G401.6 (cell line): Measurements from ENCODE around the gene TMEM239.
"Not testable (repeated sequence)": the region's sequence is repeated elsewhere in the genome, so short reads cannot be mapped to it uniquely, and the experiment has no call there.

Experiments
- FAIRE-seq: peaks from 2 replicates; lab custom pipeline; 2012; peaks lifted over from hg19 to GRCh38; lab: Jason Lieb, UNC

Gene TMEM239

GRCh38 chr20:2820896-2821869 is 5.0 kb downstream of the TMEM239 start:
- FAIRE-seq = no peak

GRCh38 chr20:2822073-2822472 is 5.9 kb downstream of the TMEM239 start:
- FAIRE-seq = no peak

GRCh38 chr20:2825761-2826160 is 9.6 kb downstream of the TMEM239 start:
- no peak for FAIRE-seq

GRCh38 chr20:2826655-2827054 is 10.5 kb downstream of the TMEM239 start:
- no peak for FAIRE-seq

GRCh38 chr20:2829376-2829775 is 13.2 kb downstream of the TMEM239 start:
- no peak for FAIRE-seq

- not testable (repeated sequence) for FAIRE-seq
Measured at GRCh38 chr20:2831206-2831605, 15.0 kb downstream of the TMEM239 start.

- FAIRE-seq = no peak
Measured at GRCh38 chr20:2833761-2834160, 17.6 kb downstream of the TMEM239 start.

GRCh38 chr20:2834401-2835110 is 18.4 kb downstream of the TMEM239 start:
- no peak for FAIRE-seq

- FAIRE-seq = no peak
Measured at GRCh38 chr20:2835331-2835796, 19.2 kb downstream of the TMEM239 start.

GRCh38 chr20:2836035-2836434 is 19.9 kb downstream of the TMEM239 start:
- FAIRE-seq = no peak

- no peak for FAIRE-seq
Measured at GRCh38 chr20:2837221-2837960, 21.2 kb downstream of the TMEM239 start.

- no peak for FAIRE-seq
Measured at GRCh38 chr20:2838170-2838797, 22.1 kb downstream of the TMEM239 start.

GRCh38 chr20:2838847-2839671 is 22.9 kb downstream of the TMEM239 start:
- FAIRE-seq = no peak

GRCh38 chr20:2839732-2840137 is 23.6 kb downstream of the TMEM239 start:
- FAIRE-seq = no peak

GRCh38 chr20:2840138-2840966 is 24.2 kb downstream of the TMEM239 start, which contains the start of the genes PCED1A and VPS16:
TSS of gene PCED1A (minus strand) at chr20:2840655. CDS start at chr20:2839912, 743 bp downstream.
TSS of gene VPS16 (plus strand) at chr20:2840745. CDS start at chr20:2840775, 30 bp downstream.
- no peak for FAIRE-seq

GRCh38 chr20:2840967-2841531 is 24.9 kb downstream of the TMEM239 start:
- no peak for FAIRE-seq

GRCh38 chr20:2845607-2846006 is 29.4 kb downstream of the TMEM239 start:
- no peak for FAIRE-seq

- no peak for FAIRE-seq
Measured at GRCh38 chr20:2846698-2847097, 30.5 kb downstream of the TMEM239 start.

GRCh38 chr20:2847802-2848201 is 31.6 kb downstream of the TMEM239 start:
- FAIRE-seq = no peak

GRCh38 chr20:2849529-2849928 is 33.4 kb downstream of the TMEM239 start:
- no peak for FAIRE-seq
